PC-3 (cell line): ENCODE results near the gene PPEF2. TPM values are rescaled to one million over a fixed set of nuclear protein-coding genes. Genes with fewer than 3 reads are reported as not detected.

ENCODE experiments used
- ATAC-seq: fragments of 200-7000 bp; cut with Tn5 transposase; 2 replicates; pipeline ENCODE4 v1.9.1; 2020; ENCODE audit warnings: mild to moderate bottlenecking, moderate library complexity
- BruUV-seq: library from RNA; stranded (reverse); fragments of 400-500 nt; replicated peaks from 2 replicates; lab custom pipeline; 2021; lab: Mats Ljungman, UMichigan
- CTCF ChIA-PET: fragments of 300-600 bp; sonication (Branson Sonifier 250); formaldehyde crosslinking; loops from one replicate; lab custom pipeline; 2022; ENCODE audit warnings: antibody characterized with exemption; lab: Charles Lee
- POLR2A ChIA-PET: fragments of 300-600 bp; sonication (Branson Sonifier 250); formaldehyde crosslinking; loops from one replicate; lab custom pipeline; 2022; ENCODE audit warnings: antibody characterized with exemption; ENCODE audit not compliant: unreplicated experiment; lab: Charles Lee
- DNase-seq: peaks from one replicate; pipeline ENCODE4 v3.0.0-alpha.2; 2015
- H2AFZ ChIP-seq: fragments of 300-600 bp; sonication (generic); 2 replicates; pipeline ENCODE4 v1.6.0; 2016; ENCODE audit warnings: antibody characterized with exemption, low read length
- H3F3A ChIP-seq: fragments of 300-600 bp; sonication (generic); one replicate; pipeline ENCODE4 v1.6.0; 2017; ENCODE audit warnings: antibody characterized with exemption, low read length, control low read depth, mild to moderate bottlenecking; ENCODE audit not compliant: unreplicated experiment
- H3K27ac ChIP-seq: fragments of 300-600 bp; sonication (generic); 2 replicates; pipeline ENCODE4 v1.5.1; 2016; ENCODE audit warnings: mild to moderate bottlenecking, low read length
- H3K27me3 ChIP-seq: fragments of 300-600 bp; sonication (generic); 2 replicates; pipeline ENCODE4 v1.6.1; 2016; ENCODE audit warnings: low read length, mixed read lengths
- H3K36me3 ChIP-seq: fragments of 300-600 bp; sonication (generic); 2 replicates; pipeline ENCODE4 v1.6.1; 2016; ENCODE audit warnings: low read depth, mixed run types, low read length, mixed read lengths
- H3K4me1 ChIP-seq: fragments of 300-600 bp; sonication (generic); 2 replicates; pipeline ENCODE4 v1.5.1; 2016; ENCODE audit warnings: low read length; ENCODE audit not compliant: insufficient read depth
- H3K4me2 ChIP-seq: fragments of 300-600 bp; sonication (generic); 2 replicates; pipeline ENCODE4 v1.6.0; 2016; ENCODE audit warnings: low read length
- H3K4me3 ChIP-seq: fragments of 300-600 bp; sonication (generic); 2 replicates; pipeline ENCODE4 v1.5.1; 2016; ENCODE audit warnings: mild to moderate bottlenecking, low read length, mixed read lengths
- H3K79me2 ChIP-seq: fragments of 300-600 bp; sonication (generic); 2 replicates; pipeline ENCODE4 v1.6.1; 2017; ENCODE audit warnings: low read length, mixed read lengths
- H3K9ac ChIP-seq: fragments of 300-600 bp; sonication (generic); 2 replicates; pipeline ENCODE4 v1.6.0; 2016; ENCODE audit warnings: mild to moderate bottlenecking, low read length
- H3K9me2 ChIP-seq: fragments of 300-600 bp; sonication (generic); replicated peaks from 2 replicates; pipeline ENCODE4 v1.6.1; 2016; ENCODE audit warnings: mixed run types, low read length, mixed read lengths
- H3K9me3 ChIP-seq: fragments of 300-600 bp; sonication (generic); 2 replicates; pipeline ENCODE4 v1.6.1; 2016; ENCODE audit warnings: low read length, mixed read lengths
- H4K20me1 ChIP-seq: fragments of 300-600 bp; sonication (generic); 2 replicates; pipeline ENCODE4 v1.6.1; 2016; ENCODE audit warnings: low read length, mixed read lengths
- EZH2 ChIP-seq: fragments of 300-600 bp; sonication (generic); IDR thresholded peaks from one replicate; pipeline ENCODE4 v1.6.1; 2017; ENCODE audit warnings: antibody characterized with exemption, mild to moderate bottlenecking, low read length; ENCODE audit not compliant: unreplicated experiment
- EZH2phosphoT487 ChIP-seq: fragments of 300-600 bp; sonication (generic); IDR thresholded peaks from 2 replicates; pipeline ENCODE4 v1.6.1; 2018; ENCODE audit warnings: mild to moderate bottlenecking, antibody characterized with exemption, low read length, borderline replicate concordance
- intact Hi-C: fragments of 100-400 bp; cut with micrococcal nuclease; formaldehyde crosslinking; loops from 2 replicates; pipeline ENCODE4 v1.9.0; 2023
- total RNA-seq: library from RNA; depleted of rRNA; stranded (reverse); fragments of >200 nt; gene quantifications from 2 replicates; pipeline ENCODE4 v1.2.3, GENCODE V29; 2014
- TF ChIP-seq, protein P1 (sequence below): fragments of 300-600 bp; sonication (generic); conservative IDR thresholded peaks from 2 replicates; pipeline ENCODE4 v1.5.1; 2017; ENCODE audit warnings: antibody characterized with exemption, low read depth, mild to moderate bottlenecking, low read length

PPEF2 gene
- total RNA-seq, 1 experiment from 2014 or later = 0.04 TPM

DNA sequence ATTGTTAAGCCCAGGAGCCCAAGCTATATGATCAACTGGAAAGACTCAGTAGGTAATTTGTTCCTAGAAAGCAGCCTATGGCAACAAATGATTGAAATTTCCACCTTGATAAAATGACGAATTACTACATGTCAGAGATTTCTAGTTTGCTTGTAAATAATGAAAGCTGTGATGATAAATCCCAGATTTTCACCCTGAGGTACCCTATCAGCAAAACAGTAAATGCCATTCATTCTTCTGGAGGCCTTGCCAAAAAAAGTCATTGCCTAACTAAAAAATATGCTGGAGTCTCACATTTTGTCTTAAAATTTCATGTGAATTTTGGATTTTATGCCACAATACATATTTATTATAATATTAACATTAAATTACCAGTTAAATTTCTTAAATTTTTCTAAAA, 71.3 kb downstream of the PPEF2 start:
- H3K27ac ChIP-seq = no peak overlapping the region
- CTCF ChIA-PET = no interaction called here
- no peaks in the 10 kb centered on the region for H3K9me2 ChIP-seq
- no peak for DNase-seq
- H3K79me2 ChIP-seq = no peaks in the 10 kb centered on the region
- TF ChIP-seq EZH2phosphoT487 (no peak), EZH2 (no peak)
- TF ChIP-seq, protein P1, sequence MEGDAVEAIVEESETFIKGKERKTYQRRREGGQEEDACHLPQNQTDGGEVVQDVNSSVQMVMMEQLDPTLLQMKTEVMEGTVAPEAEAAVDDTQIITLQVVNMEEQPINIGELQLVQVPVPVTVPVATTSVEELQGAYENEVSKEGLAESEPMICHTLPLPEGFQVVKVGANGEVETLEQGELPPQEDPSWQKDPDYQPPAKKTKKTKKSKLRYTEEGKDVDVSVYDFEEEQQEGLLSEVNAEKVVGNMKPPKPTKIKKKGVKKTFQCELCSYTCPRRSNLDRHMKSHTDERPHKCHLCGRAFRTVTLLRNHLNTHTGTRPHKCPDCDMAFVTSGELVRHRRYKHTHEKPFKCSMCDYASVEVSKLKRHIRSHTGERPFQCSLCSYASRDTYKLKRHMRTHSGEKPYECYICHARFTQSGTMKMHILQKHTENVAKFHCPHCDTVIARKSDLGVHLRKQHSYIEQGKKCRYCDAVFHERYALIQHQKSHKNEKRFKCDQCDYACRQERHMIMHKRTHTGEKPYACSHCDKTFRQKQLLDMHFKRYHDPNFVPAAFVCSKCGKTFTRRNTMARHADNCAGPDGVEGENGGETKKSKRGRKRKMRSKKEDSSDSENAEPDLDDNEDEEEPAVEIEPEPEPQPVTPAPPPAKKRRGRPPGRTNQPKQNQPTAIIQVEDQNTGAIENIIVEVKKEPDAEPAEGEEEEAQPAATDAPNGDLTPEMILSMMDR = no peak
- intact Hi-C loops = no loop called here
- H4K20me1 ChIP-seq = no peaks in the 10 kb centered on the region
- no peaks in the 10 kb centered on the region for H3K9me3 ChIP-seq
- H3K4me1 ChIP-seq = no peaks in the 10 kb centered on the region
- no TSS peak for BruUV-seq
- no peak for ATAC-seq
- H3K27me3 ChIP-seq = no peaks in the 10 kb centered on the region
- POLR2A ChIA-PET = no interaction called here
- no peak overlapping the region for H3K9ac ChIP-seq
- H3K4me2 ChIP-seq = no peak overlapping the region
- no peak overlapping the region for H3K4me3 ChIP-seq
- H3K36me3 ChIP-seq = no peaks in the 10 kb centered on the region
- no peak overlapping the region for H2AFZ ChIP-seq
- H3F3A ChIP-seq = no peaks in the 10 kb centered on the region

DNA sequence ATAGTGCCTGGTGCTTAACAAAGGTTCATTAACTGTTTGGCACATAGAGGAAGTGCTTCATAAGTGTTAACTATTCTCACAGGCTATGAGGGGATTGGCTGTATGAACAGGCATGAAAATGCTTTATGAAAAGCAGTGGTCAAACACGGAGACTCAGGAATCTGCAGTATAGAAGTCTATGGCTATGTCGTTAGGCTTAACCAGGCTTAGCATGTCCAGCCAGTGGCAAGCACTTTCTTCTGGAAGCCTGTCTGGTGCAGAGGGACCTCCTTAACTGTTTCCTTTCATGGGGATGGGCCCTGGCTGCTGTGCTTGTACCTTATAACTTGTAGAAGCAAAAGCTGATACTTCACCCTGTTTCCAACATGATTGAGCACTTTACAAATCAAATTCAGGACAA, 78.4 kb downstream of the PPEF2 start:
- no peaks in the 10 kb centered on the region for H4K20me1 ChIP-seq
- BruUV-seq = no TSS peak
- no peak overlapping the region for H3K4me2 ChIP-seq
- no peaks in the 10 kb centered on the region for H3K36me3 ChIP-seq
- H3K27ac ChIP-seq = no peak overlapping the region
- CTCF ChIA-PET = no interaction called here
- H3K9me2 ChIP-seq = no peaks in the 10 kb centered on the region
- H3K27me3 ChIP-seq = no peaks in the 10 kb centered on the region
- no peak overlapping the region for H3K9ac ChIP-seq
- no peak overlapping the region for H3K4me3 ChIP-seq
- TF ChIP-seq EZH2 = no peak
- TF ChIP-seq, protein P1 = no peak
- no peak for TF ChIP-seq EZH2phosphoT487
- POLR2A ChIA-PET = no interaction called here
- no peak overlapping the region for H2AFZ ChIP-seq
- H3F3A ChIP-seq = no peaks in the 10 kb centered on the region
- no peaks in the 10 kb centered on the region for H3K79me2 ChIP-seq
- ATAC-seq (no peak), DNase-seq (no peak)
- H3K9me3 ChIP-seq = no peaks in the 10 kb centered on the region
- no peaks in the 10 kb centered on the region for H3K4me1 ChIP-seq
- intact Hi-C loops = loop anchor here (2.0 kb wide), 1 partner anchor 23 kb away; no protein-coding TSS in a partner anchor

DNA sequence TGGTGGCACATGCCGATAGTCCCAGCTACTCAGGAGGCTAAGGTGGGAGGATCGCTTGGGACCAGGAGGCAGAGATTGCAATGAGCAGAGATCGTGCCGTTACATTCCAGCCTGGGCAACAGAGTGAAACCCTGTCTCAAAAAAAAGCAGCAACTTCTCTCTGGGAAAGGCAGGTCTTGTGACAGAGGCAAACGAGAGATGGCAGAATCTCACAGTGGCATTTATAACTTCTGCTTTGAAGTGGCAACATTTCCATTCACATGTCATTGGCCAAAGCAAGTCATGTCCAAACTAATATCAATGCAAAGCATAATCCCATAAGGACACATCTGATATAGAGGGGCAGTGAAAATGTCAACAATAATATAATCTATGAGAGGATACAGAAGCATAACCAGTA, 79.8 kb downstream of the PPEF2 start:
- ATAC-seq (no peak), DNase-seq (no peak)
- H3K4me2 ChIP-seq = no peak overlapping the region
- no peaks in the 10 kb centered on the region for H3K79me2 ChIP-seq
- H3K27ac ChIP-seq = no peak overlapping the region
- H3K27me3 ChIP-seq = no peaks in the 10 kb centered on the region
- H3K9me3 ChIP-seq = no peaks in the 10 kb centered on the region
- no TSS peak for BruUV-seq
- no peaks in the 10 kb centered on the region for H3K4me1 ChIP-seq
- no peaks in the 10 kb centered on the region for H4K20me1 ChIP-seq
- intact Hi-C loops = loop anchor here (2.0 kb wide), 1 partner anchor 24 kb away; no protein-coding TSS in a partner anchor
- ChIA-PET POLR2A (no interaction called here), CTCF (no interaction called here)
- no peaks in the 10 kb centered on the region for H3K36me3 ChIP-seq
- TF ChIP-seq EZH2 (no peak), EZH2phosphoT487 (no peak)
- TF ChIP-seq, protein P1 = no peak
- H3K9ac ChIP-seq = no peak overlapping the region
- H3K4me3 ChIP-seq = no peak overlapping the region
- H3K9me2 ChIP-seq = no peaks in the 10 kb centered on the region
- H2AFZ ChIP-seq = no peak overlapping the region
- no peaks in the 10 kb centered on the region for H3F3A ChIP-seq
